ENCODE results near the gene CEBPA. TPM values are rescaled to one million over a fixed set of nuclear protein-coding genes. Genes with fewer than 3 reads are reported as not detected.

CEBPA gene
- total RNA-seq, result 1 to 10 TPM in 1 of 2 experiments, under 1 TPM in 1; 0.84 to 1.4 TPM
- polyA plus RNA-seq (2013, experiment 1 of 2), result 8.4 TPM
- polyA plus RNA-seq (2013, experiment 2 of 2), result 5.2 TPM
- total RNA-seq, result 0.26 to 9.4 (median 1.7) reads per million in 172 experiments

DNA sequence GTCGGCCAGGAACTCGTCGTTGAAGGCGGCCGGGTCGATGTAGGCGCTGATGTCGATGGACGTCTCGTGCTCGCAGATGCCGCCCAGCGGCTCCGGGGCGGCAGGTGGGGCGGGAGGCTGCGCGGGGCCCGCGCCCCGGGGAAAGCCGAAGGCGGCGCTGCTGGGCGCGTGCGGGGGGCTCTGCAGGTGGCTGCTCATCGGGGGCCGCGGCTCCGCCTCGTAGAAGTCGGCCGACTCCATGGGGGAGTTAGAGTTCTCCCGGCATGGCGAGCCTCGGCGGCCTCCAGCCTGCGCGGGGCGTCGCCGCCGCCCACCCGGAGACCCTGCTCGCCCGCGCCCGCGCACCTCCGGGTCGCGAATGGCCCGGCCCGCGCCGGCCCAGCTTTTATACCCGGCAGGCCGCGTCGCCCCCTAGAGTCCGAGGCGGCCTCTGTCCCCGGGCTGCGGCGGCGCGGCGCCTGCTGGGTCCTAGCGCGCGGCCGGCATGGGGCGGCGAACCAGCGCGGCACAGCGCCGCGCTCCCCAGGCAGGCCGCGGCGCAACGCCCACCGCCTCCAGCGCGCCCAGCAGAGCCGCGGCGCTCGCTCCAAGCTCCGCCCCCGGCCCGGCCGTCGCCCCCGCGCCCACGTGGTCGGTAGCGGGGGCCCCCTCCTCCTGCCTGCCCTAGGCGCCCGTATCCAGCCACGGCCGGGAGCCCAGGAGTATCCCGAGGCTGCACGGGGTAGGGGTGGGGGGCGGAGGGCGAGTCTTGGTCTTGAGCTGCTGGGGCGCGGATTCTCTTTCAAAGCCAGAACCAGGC lies at the start of gene CEBPA:
Gene CEBPA, minus strand, starts transcription at position 360 of the 799 bp plus-strand sequence. Its CDS starts 120 bp downstream, at position 240.
- peak within 1 kb of the TSS; percentile 49 for H3K4me3 ChIP-seq (ENCODE audit: low read length)
- peaks cover 29% of the 10 kb centered on the region for H3K4me1 ChIP-seq (ENCODE audit: insufficient read depth, low read length)
- no peaks in the 10 kb centered on the region for H3K4me1 Mint-ChIP-seq (ENCODE audit: low read depth)
- DNase-seq (peak in 13 of 14 experiments; percentile 11 to 86 (median 42)), ATAC-seq (ENCODE audit: poor library complexity) (peak; percentile 85)
- intact Hi-C loops (cut with DNase I, micrococcal nuclease), result loop anchor here in 1 of 2 experiments (5.0 kb wide), 1 partner anchor 70 kb away; the partner anchor contains the start of gene CEBPG
- H3K36me3 ChIP-seq (ENCODE audit: insufficient read depth, low read length), result no peaks in the 10 kb centered on the region
- peak within 1 kb of the TSS; percentile 54 for H3K4me3 Mint-ChIP-seq
- no peak within 1 kb of the TSS for H3K27ac ChIP-seq (ENCODE audit: low read depth in 1 of 2, low read length in 2 of 2)
- no peaks in the 10 kb centered on the region for H3K36me3 Mint-ChIP-seq (ENCODE audit: low read depth)
- H3K27me3 ChIP-seq (ENCODE audit: control insufficient read depth in 1 of 2, insufficient read depth in 2 of 2, low read length in 2 of 2), result peaks cover 27 to 34% of the 10 kb centered on the region in 2 experiments
- peaks cover 0 to 13% of the 10 kb centered on the region in 2 experiments for H3K9me3 ChIP-seq (ENCODE audit: control insufficient read depth in 1 of 2, insufficient read depth in 1 of 2, low read length in 2 of 2)
- no peak within 1 kb of the TSS for H3K27ac Mint-ChIP-seq
- H3K9me3 Mint-ChIP-seq, result no peaks in the 10 kb centered on the region
- POLR2A ChIA-PET, result interaction anchor here (1.7 to 1.9 kb wide), 2 partner anchors 70 to 72 kb away, joined by 5 to 7 read pairs; partner anchors contain the start of gene CEBPG
- H3K27me3 Mint-ChIP-seq, result peaks cover 41% of the 10 kb centered on the region
- CTCF ChIA-PET, result interaction anchor here (0.6 to 1.2 kb wide), 4 partner anchors 72 to 126 kb away, joined by 3 to 5 read pairs (median 3); no protein-coding TSS in a partner anchor
- TF ChIP-seq, protein P1, sequence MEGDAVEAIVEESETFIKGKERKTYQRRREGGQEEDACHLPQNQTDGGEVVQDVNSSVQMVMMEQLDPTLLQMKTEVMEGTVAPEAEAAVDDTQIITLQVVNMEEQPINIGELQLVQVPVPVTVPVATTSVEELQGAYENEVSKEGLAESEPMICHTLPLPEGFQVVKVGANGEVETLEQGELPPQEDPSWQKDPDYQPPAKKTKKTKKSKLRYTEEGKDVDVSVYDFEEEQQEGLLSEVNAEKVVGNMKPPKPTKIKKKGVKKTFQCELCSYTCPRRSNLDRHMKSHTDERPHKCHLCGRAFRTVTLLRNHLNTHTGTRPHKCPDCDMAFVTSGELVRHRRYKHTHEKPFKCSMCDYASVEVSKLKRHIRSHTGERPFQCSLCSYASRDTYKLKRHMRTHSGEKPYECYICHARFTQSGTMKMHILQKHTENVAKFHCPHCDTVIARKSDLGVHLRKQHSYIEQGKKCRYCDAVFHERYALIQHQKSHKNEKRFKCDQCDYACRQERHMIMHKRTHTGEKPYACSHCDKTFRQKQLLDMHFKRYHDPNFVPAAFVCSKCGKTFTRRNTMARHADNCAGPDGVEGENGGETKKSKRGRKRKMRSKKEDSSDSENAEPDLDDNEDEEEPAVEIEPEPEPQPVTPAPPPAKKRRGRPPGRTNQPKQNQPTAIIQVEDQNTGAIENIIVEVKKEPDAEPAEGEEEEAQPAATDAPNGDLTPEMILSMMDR (IDR thresholded peaks at IDR 0.05), result no peak

DNA sequence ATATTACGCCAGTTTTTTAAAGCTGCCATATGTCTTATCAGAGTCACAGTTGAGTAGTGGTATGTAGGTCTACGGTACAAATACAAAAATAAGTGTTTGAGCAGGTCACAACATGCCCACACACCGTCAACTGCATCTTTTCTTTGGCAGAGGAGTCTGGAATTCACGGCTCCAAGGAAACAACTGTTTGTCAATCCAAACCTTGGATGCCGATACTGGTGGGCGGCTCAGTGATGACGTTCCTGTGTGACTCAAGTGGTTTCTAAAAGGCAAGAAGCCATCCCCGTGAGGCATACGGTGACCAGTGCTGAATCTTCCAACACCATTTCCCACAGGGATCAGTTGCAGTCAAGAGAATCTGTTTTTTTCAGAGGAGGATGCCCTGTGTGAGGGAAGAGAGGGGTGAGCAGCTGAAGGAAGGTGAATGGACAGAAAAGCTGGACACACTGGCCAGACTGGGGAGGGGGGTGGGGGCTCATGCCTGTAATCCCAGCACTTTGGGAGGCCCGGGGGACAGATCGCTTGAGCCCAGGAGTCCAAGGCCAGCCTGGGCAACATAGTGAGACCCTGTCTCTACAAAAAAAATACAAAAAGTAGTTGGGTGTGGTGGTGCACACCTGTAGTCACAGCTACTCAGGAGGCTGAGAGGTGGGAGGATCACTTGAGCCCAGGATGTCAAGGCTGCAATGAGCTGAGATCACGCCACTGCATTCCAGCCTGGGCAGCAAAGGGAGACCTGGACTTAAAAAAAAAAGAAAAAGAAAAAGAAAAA lies 48.4 kb upstream of the CEBPA start:
- H3K4me1 ChIP-seq (ENCODE audit: insufficient read depth, low read length), result no peaks in the 10 kb centered on the region
- H3K9me3 ChIP-seq (ENCODE audit: control insufficient read depth in 1 of 2, insufficient read depth in 1 of 2, low read length in 2 of 2), result peaks cover 4% of the 10 kb centered on the region in 2 experiments
- Mint-ChIP-seq H3K4me3 (no peak overlapping the region), H3K36me3 (ENCODE audit: low read depth) (no peaks in the 10 kb centered on the region), H3K27me3 (peaks cover 42% of the 10 kb centered on the region), H3K9me3 (no peaks in the 10 kb centered on the region), H3K4me1 (ENCODE audit: low read depth) (no peaks in the 10 kb centered on the region), H3K27ac (no peak overlapping the region)
- ATAC-seq (ENCODE audit: poor library complexity) (no peak), DNase-seq (no peak)
- POLR2A ChIA-PET, result no interaction called here
- H3K36me3 ChIP-seq (ENCODE audit: insufficient read depth, low read length), result no peaks in the 10 kb centered on the region
- H3K4me3 ChIP-seq (ENCODE audit: low read length), result no peak overlapping the region
- TF ChIP-seq, protein P1 (IDR thresholded peaks at IDR 0.05), result no peak
- H3K27ac ChIP-seq (ENCODE audit: low read depth in 1 of 2, low read length in 2 of 2), result no peak overlapping the region
- intact Hi-C loops (cut with DNase I, micrococcal nuclease), result no loop called here
- H3K27me3 ChIP-seq (ENCODE audit: control insufficient read depth in 1 of 2, insufficient read depth in 2 of 2, low read length in 2 of 2), result peaks cover 4 to 14% of the 10 kb centered on the region in 2 experiments
- CTCF ChIA-PET, result interaction anchor here (1.0 kb wide), 1 partner anchor 9 kb away, joined by 3 read pairs; no protein-coding TSS in a partner anchor

Data from CD4-positive, alpha-beta T cell (primary cell).